HG03571 (cell line): ENCODE measurements around the gene GPANK1.
A peak's percentile ranks its signal among the peaks of the same experiment; 100 is the strongest.
"Not testable (repeated sequence)": the region's sequence is repeated elsewhere in the genome, so short reads cannot be mapped to it uniquely, and the experiment has no call there.

Experiments
- ATAC-seq: cut with Tn5 transposase; IDR thresholded peaks from one replicate; pipeline ENCODE4 v1.9.1; 2021; ENCODE audit not compliant: unreplicated experiment

Gene GPANK1

DNA sequence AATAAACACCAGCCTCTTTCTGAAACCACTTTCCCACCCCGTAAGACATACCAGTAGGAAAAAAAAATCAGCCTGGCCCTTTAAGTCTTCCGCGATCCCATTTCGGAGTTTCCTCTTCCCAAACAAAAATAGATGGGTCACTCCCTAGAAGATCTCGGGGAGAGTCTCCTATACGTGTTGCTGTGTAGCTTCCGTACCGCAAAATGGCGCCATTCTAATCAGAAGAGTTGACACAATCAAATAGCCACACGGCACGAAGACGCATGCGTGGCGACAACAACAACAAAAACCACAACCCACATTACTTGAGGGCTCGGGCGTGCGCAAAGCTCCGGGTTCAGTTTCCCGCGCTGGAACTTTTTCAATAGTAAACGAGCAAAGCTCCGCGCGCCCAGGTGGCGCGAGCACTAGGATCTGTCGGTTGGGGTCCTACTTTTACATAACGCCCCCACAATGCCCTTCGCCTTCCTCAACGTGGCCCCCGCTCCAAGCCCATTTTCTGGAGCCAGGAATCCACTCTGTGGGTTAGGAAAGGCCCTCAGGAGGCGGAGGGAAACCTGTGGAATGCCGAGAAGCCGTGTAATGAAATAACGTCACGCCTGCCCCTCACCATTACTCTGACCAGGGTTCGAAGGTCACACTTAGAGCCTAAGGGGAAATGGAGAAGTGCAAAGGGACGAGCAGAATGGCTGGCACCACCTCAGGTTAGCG is at the start of gene GPANK1:
Gene GPANK1, minus strand, starts transcription at position 208 of the 711 bp plus-strand sequence. CDS start 519 bp downstream, outside the sequence.
- ATAC-seq, result no peak

DNA sequence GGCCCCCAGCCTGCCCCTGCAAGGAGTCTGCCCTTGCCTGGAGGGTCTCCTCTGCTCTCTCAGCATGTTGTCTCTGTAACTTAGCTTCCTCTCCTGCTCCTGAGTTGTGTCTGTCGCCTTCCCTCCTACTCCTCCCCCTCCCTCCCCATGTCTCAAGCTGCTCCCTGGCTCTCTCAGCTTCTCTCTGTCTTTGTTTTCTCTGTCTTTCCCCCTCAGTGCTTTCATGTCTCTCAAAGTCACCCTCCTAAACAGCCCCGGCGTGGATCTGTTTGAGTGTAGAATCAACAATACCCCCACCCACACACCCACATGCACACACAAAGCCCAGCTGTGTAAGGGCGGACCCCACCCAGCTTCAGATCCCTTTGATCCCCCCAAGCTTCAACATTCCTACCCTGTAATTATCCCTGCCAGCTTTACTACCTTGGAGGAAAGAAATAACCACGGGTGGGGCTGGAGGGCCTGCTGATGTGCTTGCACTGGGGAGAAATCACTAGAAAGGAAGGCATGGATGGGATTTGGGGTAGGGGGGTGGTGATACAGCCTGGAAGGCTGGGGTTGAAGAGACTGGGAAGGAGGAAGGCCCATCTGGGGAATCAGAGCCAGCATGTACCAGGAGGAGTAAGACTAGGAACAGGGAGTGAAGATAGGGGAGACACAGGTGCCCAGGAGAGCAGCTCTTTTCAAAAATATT is 49.3 kb upstream of the GPANK1 start:
- no peak for ATAC-seq

DNA sequence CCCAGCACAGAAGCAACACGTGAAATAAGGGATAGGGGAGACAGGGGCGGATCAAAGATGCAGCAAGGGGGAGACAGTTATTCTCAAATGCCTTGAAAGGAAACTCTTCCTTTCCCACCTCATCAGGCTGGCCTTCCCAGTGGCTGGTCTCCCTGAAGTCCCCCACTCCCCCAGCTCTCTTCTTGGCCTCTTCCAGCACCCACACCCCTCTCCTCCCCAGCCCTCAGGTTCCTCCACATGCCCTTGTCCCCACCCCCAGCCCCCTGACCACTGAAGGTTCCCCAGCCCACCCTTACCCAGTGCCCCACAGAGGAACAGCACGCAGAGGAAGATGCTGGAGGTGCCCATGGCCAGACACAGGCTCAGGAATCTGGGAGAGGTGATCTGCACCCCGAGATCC is 48.7 kb upstream of the GPANK1 start:
- no peak for ATAC-seq

DNA sequence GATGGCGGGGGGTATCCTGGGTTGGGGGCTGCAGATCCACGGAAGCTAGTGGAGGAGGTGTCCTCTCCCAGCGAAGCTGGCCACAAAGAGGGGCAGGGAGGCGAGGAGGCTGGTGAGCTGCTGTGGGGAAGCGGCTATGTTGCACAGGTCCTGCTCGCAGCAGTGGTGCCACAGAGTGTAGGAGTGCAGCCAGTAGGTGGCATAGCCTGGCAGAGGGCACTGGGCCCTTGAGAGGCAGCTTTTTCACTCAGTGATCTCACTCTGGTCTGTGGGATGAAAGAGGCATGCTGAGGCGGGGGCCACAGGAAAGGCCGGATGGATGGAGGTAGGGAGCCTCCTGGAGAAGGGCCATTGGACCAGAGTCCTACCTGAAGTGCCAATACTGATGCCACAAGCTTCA is 47.5 kb upstream of the GPANK1 start:
- ATAC-seq, result no peak

DNA sequence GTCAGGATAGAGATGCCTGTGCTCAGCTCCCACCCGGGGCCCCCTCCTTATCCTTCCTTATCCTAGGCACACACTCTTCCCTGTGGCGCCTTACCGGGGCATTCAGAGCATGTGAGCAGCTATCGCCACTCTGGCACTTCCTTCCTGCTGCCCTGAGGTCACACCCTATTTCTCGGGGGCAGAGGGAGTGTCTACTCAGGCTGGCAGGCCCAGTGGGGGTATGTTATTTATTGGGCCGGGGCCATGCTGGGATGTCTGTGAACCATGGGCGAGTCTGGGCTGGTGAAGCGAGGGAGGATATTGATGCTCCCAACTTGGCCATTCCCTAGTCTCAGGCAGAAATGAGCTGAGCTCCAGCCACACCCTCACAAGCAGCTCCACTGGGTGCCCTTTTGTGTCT is 46.4 kb upstream of the GPANK1 start:
- no peak for ATAC-seq

DNA sequence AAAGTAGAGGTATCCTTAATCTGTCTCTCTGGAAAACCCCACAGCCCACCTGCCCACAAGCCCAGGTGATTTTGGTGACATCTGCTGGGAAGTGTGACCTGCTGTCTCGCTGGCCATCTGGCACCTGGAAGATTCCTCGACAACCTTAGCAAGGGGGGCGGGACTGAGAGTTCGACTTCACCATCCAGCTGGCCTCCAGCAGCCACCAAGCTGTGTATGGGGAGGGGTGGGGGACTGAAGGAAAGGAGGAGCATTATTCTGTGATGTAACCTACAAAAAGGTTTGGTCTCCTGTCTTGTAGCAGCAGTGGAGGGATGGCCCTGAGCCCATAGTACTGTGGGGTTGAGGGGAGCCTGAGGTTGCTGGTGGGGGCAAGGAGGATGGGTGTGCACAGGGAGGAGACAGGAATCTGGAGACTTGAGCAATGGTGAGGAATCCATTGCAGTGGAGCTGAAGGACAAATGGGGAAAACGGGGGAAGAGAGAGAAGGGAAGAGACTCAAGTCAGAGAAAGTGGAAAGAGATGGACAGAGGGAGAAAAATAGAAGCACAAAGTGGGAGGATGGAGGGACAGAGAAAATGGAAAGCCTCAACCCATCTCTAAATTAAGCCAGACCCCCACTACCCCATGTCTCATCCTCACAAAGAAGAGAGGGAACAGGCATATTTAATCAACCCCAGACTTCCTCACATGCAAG is 45.9 kb upstream of the GPANK1 start:
- no peak for ATAC-seq

DNA sequence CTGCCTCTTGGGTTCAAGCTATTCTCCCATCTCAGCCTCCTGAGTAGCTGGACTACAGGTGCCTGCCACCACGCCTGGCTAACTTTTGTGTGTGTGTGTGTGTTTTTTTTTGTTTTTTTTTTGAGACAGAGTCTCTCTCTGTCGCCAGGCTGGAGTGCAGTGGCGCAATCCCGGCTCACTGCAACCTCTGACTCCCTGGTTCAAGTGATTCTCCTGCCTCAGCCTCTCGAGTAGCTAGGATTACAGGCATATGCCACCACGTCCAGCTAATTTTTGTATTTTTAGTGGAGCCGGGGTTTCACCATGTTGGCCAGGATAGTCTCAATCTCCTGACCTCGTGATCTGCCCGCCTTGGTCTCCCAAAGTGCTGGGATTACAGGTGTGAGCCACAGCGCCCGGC is 44.4 kb upstream of the GPANK1 start:
- not testable (repeated sequence) for ATAC-seq

DNA sequence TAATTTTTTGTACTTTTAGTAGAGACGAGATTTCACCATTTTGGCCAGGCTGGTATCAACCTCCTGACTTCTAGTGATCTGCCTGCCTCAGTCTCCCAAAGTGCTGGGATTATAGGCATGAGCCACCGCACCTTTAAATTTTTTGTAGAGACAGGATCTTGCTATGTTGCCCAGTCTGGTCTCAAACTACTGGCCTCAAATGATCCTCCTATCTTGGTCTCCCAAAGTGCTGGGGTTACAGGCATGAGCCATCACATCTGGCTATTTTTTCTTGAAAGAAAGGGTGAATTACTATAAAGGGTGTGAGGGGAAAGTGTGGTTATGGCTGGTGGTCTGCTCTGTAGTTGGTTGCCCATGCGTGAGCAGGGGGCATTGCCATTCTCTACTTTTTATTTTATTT is 43.4 kb upstream of the GPANK1 start:
- no peak for ATAC-seq

DNA sequence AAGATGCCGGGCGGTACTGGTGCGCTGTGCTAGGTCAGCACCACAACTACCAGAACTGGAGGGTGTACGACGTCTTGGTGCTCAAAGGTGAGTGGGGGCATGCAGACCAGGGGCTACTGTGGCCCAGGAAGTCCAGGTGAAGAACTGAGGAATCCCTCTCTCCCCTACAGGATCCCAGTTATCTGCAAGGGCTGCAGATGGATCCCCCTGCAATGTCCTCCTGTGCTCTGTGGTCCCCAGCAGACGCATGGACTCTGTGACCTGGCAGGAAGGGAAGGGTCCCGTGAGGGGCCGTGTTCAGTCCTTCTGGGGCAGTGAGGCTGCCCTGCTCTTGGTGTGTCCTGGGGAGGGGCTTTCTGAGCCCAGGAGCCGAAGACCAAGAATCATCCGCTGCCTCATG is 42.9 kb upstream of the GPANK1 start:
- no peak for ATAC-seq

DNA sequence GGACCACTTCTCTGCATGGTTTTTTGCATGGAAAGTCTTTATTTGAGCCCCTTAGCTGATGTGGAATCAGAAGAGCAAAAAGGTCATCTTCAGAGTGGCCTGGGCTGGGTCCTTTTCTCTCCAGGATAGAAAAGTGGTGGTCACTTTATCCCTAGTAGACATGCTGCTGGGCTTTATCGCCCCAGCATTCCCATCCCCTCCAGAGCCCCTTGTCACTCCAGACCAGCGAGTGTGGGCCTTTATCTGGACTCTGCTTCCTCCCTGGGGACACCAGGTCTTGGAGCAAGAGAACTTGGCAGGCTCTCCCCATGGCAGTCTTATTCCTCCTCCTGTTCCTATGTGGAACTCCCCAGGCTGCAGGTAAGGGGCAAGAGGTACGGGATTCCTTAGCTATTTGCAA is 41.8 kb upstream of the GPANK1 start, which contains the start of gene LY6G6F:
Gene LY6G6F, plus strand, starts transcription at position 268 of the 400 bp plus-strand sequence. Its CDS starts 41 bp downstream, at position 309.
- ATAC-seq, result no peak

DNA sequence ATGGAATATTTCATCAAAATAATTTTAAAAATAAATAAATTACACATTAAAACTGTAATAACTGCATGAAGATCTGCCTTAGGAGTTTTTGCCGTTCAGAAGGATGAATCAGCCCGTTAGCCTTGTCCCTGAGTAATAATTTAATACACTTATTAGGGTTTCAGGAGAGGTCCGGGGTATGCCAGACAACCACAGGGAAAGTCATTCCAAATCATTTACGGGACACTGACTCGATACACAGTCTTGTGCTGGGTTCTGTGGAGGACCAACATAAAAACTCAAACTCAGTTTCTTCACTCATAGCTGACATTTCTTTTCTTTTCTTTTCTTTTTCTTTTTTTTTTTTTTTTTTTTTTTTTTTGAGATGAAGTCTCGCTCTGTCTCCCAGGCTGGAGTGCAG is 41.1 kb upstream of the GPANK1 start:
- ATAC-seq, result no peak

DNA sequence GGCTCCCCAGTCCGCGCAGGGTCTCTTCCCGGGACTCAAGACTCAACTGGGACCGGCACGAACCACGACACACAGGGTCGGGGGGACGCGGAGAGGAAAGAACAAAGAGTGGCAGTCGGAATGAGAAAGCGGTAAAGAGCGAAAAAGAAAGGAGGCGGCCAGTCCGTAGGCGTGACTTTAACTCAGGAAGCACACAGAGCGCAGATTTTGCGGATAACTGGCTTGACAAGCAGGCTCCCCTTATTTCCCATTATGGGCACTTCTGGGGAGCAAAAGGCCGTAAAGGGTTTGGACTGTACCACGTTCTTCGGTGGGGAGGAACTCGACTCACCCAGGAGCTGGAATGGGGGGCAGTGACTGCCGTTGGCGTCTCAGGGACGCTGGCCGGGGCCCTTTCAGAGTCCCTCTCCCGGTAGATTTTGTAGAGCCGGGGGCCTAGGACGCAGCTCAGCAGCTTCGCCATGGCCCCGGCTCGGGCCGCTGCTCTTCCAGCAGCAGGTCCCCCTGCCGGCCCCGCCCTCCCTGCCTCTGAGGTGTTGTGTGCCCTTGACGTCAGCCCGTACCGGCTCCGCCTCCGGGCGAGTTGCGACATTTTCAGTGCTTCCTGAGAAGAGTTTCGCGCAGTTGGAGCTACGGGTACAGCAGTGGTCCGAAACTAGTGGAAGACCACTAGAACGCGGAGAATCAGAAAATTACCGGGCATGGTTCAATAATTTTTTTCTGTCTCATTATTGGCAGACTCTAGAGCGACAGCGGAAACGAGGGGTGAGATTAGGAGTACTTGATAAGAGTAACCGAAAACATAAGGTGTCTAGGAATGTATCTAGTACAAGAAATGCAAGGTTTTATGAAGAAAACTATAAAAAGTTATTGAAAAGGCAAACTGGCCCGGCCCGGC is 38.3 kb upstream of the GPANK1 start, which contains the start of gene ABHD16A:
Gene ABHD16A, minus strand, starts transcription at position 506 of the 898 bp plus-strand sequence. Its CDS starts 43 bp downstream, at position 463.
- peak; percentile 86 for ATAC-seq

DNA sequence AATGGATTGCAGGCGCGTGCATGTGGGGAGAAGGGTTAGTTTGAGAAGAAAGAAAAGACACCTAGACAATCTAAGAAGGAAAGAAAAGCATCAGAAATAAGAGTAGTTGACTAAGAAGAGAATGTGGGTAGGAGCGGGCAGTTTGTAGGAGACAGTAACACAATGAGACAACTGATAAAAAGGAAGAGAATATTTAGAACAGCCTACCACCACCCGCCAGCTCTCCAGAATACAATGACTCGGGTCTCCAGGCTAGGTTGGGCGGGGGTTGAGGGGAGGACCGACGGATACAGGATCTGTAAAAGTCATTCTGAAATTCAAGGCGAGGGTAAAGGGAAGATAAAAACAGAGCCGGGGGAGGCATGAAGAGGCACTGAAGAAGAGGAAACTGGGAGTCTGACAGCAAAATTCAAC is 37.6 kb upstream of the GPANK1 start:
- ATAC-seq, result no peak

DNA sequence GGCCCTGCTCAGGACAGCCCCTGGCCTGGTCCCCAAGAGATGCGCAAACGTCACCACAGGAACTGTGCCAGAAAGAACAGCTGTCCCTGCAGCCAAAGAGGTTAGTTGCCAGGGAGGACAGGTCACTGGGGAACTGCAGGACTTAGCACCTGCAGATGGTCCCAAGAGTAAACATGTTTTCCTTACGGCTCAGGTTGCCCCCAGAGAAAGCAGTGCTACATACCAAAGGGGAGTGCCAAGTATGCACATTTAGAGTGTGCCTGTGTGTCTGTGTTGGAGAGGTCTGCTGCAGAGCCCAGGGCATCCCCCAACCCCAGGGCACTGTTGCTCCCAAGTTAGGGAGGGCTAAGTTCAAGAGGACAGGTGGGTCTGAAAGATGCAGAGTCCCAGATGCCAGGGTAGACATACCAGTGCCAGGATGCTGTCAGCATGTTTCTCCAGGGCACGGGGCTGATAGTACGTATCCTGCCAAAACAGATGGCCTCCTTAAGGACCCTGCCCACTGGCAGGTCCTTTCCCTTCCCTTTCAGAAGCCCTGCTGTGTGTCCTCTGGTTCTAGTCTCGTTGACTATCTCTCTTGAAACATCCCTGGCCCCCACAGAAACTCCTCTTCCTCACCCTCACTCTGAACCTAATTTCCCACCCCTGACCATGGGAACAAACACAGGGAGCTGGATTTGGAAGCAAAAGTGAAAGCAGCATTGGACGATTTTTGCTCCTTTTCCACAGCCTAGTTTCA is 37.0 kb upstream of the GPANK1 start:
- no peak for ATAC-seq

DNA sequence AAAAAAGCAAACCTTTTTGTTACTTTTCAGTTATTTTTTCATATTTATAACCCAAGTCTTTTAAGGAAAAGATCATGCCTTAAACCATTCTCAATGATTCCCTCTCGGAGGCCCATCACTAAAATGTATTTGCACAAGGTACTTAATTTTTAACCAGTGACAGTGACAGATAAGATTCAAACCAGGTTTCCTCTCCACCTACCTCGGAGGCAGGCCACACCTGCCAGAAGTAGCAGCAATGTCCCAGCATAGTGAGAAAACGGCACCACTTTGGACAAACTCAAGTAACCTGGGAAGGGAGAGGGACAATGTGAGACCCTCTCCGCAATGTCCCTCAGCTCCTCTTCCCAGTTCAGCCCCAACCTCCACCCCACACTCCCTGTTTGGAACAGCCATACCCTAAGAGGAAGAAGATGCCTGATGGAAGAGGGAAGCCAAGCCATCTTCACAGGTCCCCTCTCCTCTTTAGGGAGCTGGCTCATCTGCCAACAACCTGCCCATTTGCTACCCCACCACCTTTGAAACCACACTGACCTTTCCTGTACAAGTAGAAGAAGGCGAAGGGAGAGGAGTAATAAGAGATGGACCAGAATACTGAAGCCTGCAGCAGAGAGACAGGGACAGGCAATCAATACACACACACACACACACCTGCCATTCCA is 36.1 kb upstream of the GPANK1 start:
- ATAC-seq, result no peak

DNA sequence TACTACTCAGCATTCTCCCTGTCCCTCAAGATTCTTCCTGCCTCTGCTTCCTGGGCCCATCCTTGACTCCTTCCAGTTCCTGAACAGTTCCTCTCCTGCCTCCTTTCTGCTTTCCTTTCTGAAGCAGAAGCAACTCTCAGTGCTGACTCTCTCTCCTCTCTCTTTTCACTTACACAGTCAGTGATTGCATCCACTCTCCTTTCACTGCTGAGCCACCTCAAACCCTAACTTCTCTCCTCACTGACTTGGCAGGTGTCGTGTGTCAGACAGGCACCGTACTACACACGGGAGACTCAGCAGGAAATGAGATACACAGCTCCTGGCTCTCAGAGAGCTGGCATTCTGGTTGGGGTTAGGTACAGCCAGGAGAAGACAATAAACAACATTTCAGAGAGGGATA is 32.8 kb upstream of the GPANK1 start:
- ATAC-seq, result no peak

DNA sequence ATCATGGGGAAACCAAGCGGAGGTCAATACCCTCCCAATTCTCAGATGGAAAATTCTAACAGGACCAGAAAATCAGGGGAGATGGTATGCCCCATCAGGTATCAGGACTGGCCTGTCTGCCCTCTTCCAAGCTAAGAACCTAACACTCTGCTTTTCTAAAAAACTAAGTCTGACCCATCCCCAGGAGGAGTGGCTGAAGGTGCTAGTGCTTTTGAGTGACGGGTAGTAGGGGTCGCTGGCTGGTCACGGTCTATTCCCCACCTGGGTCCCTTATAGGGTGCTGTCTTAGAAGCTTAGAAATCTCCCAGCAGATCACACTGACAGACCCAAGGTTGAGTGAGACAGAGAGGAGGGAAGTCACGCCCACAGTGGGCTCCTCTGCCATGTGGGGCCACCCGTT is 28.7 kb upstream of the GPANK1 start:
- ATAC-seq, result no peak

DNA sequence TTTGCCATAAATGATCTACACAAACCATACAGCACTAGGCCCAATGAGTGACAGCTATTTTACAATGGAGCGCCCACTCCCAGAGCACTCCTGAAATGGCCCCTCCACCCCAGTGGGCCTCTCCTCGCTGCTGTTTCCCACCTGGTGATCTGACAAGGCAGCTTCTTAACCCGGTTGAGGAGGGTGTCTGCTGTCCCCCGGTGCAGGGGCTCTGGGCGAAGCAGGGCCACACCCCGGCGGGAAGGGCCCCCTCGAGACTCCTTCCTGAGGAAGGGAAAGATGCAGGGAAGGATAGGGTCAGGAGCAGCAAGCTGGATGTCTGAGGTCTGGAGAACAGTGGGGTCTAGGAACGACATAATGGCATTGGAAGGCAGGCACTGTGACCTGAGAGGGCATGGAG is 28.1 kb upstream of the GPANK1 start:
- no peak for ATAC-seq

DNA sequence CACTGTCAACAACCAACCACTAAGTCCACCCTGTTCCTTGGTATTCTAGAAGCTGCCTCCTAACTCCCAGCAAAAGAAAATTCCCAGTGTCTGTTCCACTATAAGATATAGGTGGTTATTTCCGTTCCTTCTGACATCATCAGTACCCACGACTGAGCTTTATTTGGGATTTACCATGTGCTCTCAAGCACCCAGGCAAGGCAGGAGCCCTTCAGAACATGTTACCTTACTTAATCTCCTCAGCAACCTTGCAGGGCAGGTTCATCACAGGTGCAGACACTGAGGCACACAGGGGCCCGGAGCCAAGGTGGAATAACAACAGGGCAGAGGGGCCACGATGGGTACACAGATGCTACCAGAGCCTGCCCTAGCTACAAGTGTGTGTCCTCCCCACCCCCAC is 27.6 kb upstream of the GPANK1 start:
- no peak for ATAC-seq
